ENCODE results near the gene BPIFB6.

Gene BPIFB6

GRCh38 chr20:33002087-33002808 is 29.2 kb upstream of the BPIFB6 start:
- DNase-seq, result no peak

GRCh38 chr20:33004141-33004751 is 27.2 kb upstream of the BPIFB6 start, which contains the start of gene SUN5:
Gene SUN5, minus strand, starts transcription at chr20:33004433. Its CDS starts 93 bp downstream, at chr20:33004340.
- DNase-seq, result no peak

DNA sequence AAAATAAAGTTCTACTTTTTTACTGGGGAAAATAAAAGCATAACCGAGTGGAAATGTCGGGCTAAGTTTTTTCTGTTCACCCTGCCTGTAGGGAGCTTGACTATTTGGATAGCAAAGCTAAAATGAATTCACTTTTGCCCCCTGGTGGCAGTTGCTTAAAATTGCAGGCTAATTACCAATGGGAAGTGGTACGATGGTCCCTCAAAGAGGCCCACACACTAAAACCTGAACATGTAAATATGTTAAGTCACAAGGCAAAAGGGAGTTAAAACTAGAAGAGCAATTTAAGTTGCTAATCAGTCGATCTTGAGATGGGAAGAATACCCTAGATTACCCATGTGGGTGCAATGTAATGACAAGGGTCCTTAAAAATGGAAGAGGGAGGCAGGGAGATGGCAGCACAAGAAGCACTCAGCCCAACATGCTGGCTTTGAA is 26.3 kb upstream of the BPIFB6 start:
- no peak for DNase-seq

DNA sequence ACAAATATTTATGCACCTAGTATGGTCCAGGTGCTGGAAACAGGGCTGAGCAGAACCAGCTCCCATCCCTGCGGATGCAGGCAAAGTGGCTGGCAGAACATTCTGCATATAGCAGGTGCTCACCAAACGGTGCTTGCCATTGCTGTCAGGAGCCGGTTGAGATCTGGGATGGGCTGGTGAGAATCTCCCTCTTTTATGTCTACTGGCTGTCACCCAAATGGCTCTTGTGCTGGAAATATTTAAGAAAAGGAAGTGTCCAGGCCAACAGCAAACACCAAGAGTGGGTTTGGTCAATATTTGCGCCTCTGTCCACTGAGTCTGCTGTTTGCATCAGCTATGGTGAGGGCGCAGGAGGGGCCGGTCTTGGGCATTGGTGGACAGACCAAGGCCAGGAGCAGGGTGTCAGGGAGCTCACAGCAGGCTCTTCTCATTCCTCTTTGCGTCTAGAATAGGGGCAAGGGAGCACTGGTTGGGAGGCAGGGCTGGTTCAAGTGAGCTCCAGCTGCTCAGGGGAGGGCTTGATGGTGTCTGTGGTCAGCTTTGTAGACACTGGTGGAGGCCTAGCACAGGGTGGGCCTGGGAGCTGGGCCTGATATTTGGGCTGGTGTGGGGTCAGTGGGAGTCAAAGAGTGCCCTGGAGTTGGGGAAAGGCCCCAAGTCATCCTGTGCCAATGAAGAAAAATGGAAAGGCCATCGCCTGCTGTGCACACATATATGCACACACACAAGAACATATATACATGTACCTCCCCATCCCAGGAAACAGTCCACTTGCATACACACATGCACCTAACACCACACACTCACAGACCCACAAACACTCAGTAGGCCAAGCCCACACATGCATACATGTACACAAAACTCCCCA is 25.3 kb upstream of the BPIFB6 start:
- no peak for DNase-seq

GRCh38 chr20:33006776-33007375 is 24.6 kb upstream of the BPIFB6 start:
- no peak for DNase-seq

GRCh38 chr20:33007376-33008335 is 23.8 kb upstream of the BPIFB6 start, which contains the start of gene BPIFB2:
Gene BPIFB2, plus strand, starts transcription at chr20:33007704. Its CDS starts 871 bp downstream, at chr20:33008575.
- no peak for DNase-seq

GRCh38 chr20:33008336-33009213 is 22.9 kb upstream of the BPIFB6 start:
- DNase-seq, result no peak

- no peak for DNase-seq
Measured at GRCh38 chr20:33009214-33010132, 22.0 kb upstream of the BPIFB6 start.

- no peak for DNase-seq
Measured at GRCh38 chr20:33010133-33010504, 21.3 kb upstream of the BPIFB6 start.

GRCh38 chr20:33010674-33011449 is 20.6 kb upstream of the BPIFB6 start:
- no peak for DNase-seq

- no peak for DNase-seq
Measured at GRCh38 chr20:33012327-33013189, 18.9 kb upstream of the BPIFB6 start.

- DNase-seq, result no peak
Measured at GRCh38 chr20:33013701-33014326, 17.6 kb upstream of the BPIFB6 start.

- DNase-seq, result no peak
Measured at GRCh38 chr20:33014336-33015113, 16.9 kb upstream of the BPIFB6 start.

GRCh38 chr20:33015114-33015484 is 16.3 kb upstream of the BPIFB6 start:
- DNase-seq, result no peak

DNA sequence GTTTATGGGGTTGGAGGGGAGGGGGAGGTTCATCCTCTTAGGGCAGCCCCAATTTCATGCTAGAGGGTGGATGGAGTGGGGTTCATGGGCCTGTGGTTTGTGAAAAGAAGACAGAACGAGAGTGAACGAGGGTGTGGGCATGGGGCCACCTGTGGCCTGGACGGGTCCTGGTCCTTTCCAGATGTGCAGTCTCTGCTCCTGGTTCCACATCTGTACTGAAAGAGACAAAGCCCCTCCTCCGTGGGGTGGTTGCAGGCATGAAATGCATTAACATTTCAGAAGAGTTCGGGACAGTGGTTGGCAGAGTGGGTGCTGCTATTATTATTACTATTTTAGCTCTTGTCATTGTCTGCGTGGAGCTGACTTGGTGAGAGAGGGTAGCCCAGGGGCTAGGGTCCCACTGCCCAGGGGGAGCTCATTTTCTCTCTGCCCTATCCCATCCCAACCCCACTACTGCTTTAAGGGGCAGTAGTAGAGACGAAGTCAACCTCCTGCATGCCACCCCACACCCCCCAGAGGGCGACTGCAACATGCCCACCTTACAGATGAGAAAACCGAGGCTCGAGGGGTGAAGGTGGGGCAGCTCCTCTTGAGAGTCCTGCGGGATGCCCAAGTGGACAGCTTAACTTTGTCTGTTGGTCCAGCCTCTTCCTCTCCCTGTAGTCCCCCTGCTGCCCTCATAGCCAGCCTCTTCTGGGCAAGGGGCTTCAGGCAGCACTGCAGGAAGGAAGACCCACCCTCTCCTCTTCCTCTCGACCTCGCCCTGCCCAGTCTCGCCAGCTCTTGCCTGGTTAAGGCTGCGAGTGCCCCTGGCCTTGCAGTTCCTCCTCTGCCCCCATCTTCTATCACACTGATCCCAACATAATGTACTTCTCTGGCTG is 15.5 kb upstream of the BPIFB6 start:
- DNase-seq, result no peak
